CD4-positive, alpha-beta T cell (primary cell): ENCODE data around the gene KLRG1. TPM values are rescaled to one million over a fixed set of nuclear protein-coding genes. Genes with fewer than 3 reads are reported as not detected.

Experiments used
- ATAC-seq: fragments of 200-7000 bp; cut with Tn5 transposase; one replicate; pipeline ENCODE4 v1.10.0; 2022; ENCODE audit warnings: mild to moderate bottlenecking; ENCODE audit not compliant: poor library complexity
- CTCF ChIA-PET: fragments of 350-600 bp; sonication (Branson Sonifier 250); formaldehyde crosslinking; loops from one replicate; lab custom pipeline; 2021; ENCODE audit warnings: antibody characterized with exemption, inconsistent platforms; lab: Charles Lee
- POLR2A ChIA-PET: fragments of 350-600 bp; sonication (Branson Sonifier 250); formaldehyde crosslinking; loops from one replicate; lab custom pipeline; 2021; ENCODE audit warnings: antibody characterized with exemption, inconsistent platforms; lab: Charles Lee
- DNase-seq, 14 experiments: peaks; one replicate each; pipeline ENCODE4 v3.0.0-alpha.2; 2013 to 2020; ENCODE audit warnings: mixed read lengths in 2 of 14
- H3K27ac ChIP-seq, 2 donors: one replicate each; pipeline versions ENCODE4 v1.5.1 to v1.7.0; 2013; ENCODE audit warnings: low read length in 2 of 2, low read depth in 1 of 2, mild to moderate bottlenecking in 1 of 2
- H3K27me3 ChIP-seq, 2 experiments: 1 replicate in 1 of 2; 2 replicates in 1 of 2; pipeline versions ENCODE4 v1.6.1 to v1.7.0; 2013; ENCODE audit warnings: low read length in 2 of 2, control low read depth in 1 of 2, mild to moderate bottlenecking in 1 of 2, moderate library complexity in 1 of 2; ENCODE audit not compliant: insufficient read depth in 2 of 2, control insufficient read depth in 1 of 2
- H3K36me3 ChIP-seq: one replicate; pipeline ENCODE4 v1.6.1; 2013; ENCODE audit warnings: low read length, control low read depth; ENCODE audit not compliant: insufficient read depth
- H3K4me1 ChIP-seq: one replicate; pipeline ENCODE4 v1.6.1; 2013; ENCODE audit warnings: low read length, control low read depth; ENCODE audit not compliant: insufficient read depth
- H3K4me3 ChIP-seq: one replicate; pipeline ENCODE4 v1.5.1; 2013; ENCODE audit warnings: mild to moderate bottlenecking, low read length, moderate library complexity
- H3K9me3 ChIP-seq, 2 experiments: 1 replicate in 1 of 2; 2 replicates in 1 of 2; pipeline versions ENCODE4 v1.6.1 to v1.7.0; 2013; ENCODE audit warnings: low read length in 2 of 2, mild to moderate bottlenecking in 2 of 2, control low read depth in 1 of 2, moderate library complexity in 1 of 2; ENCODE audit not compliant: control insufficient read depth in 1 of 2, insufficient read depth in 1 of 2
- H3K27ac Mint-ChIP-seq: one replicate; pipeline ENCODE4 v1.8.0; 2020; ENCODE audit warnings: mixed read lengths
- H3K27me3 Mint-ChIP-seq: one replicate; pipeline ENCODE4 v1.8.0; 2021; ENCODE audit warnings: mixed read lengths
- H3K36me3 Mint-ChIP-seq: one replicate; pipeline ENCODE4 v1.8.0; 2021; ENCODE audit warnings: low read depth, mixed read lengths
- H3K4me1 Mint-ChIP-seq: one replicate; pipeline ENCODE4 v1.8.0; 2021; ENCODE audit warnings: low read depth, mixed read lengths
- H3K4me3 Mint-ChIP-seq: one replicate; pipeline ENCODE4 v1.8.0; 2020; ENCODE audit warnings: mild to moderate bottlenecking, mixed read lengths
- H3K9me3 Mint-ChIP-seq: one replicate; pipeline ENCODE4 v1.8.0; 2020; ENCODE audit warnings: mixed read lengths
- intact Hi-C, 2 experiments: fragments of 100-400 bp; cut with DNase I in 1 of 2; cut with micrococcal nuclease in 1 of 2; formaldehyde crosslinking; loops; one replicate each; pipeline versions ENCODE4 v1.15.1 to v1.9.0; 2023 to 2025; cut with DNase I, micrococcal nuclease
- total RNA-seq, 174 experiments: library from RNA in 2 of 174; stranded (reverse) in 2 of 174; gene quantifications; one replicate each; pipeline ENCODE4 v1.2.3 and lab custom pipeline; 2021 to 2026
- TF ChIP-seq, protein P1 (sequence below): fragments of 200-600 bp; IDR thresholded peaks from one replicate; pipeline ENCODE4 v1.8.0; 2022; ENCODE audit warnings: antibody characterized with exemption, mild to moderate bottlenecking

Gene KLRG1
- total RNA-seq, 2 experiments from 2014 or later = 8.4 to 10.5 TPM

DNA sequence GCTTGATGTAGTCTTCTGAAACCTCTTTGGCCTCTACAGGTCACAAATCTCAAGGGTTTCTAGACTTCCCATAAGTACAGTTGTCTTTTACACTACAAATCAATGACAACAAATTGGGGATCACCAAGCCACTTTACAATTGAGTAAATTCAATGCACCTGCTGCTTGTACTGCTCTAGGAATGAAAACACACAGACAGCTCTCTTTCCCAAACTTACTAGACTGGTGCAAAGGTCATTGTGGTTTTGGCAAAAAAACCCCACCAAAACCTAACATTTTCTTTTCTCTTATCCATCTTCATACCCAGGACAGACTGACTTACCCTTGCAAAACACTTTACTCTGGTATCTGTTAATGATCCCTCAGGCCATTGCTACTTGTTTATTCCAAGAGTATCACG, 42.6 kb upstream of the KLRG1 start:
- Histone ChIP-seq H3K27ac (peak overlapping the region in 1 of 2 donors; percentile 10), H3K4me1 (peaks cover 19% of the 10 kb centered on the region), H3K4me3 (no peak overlapping the region), H3K36me3 (peaks cover 42% of the 10 kb centered on the region), H3K9me3 (no peaks in the 10 kb centered on the region), H3K27me3 (no peaks in the 10 kb centered on the region)
- ChIA-PET CTCF (interaction anchor here (1.3 to 1.6 kb wide), 2 partner anchors 56 to 92 kb away, joined by 5 to 6 read pairs; no protein-coding TSS in a partner anchor), POLR2A (no interaction called here)
- peaks cover 85% of the 10 kb centered on the region for H3K36me3 Mint-ChIP-seq
- intact Hi-C loops = no loop called here
- peak overlapping the region; percentile 76 for H3K4me3 Mint-ChIP-seq
- H3K27ac Mint-ChIP-seq = peak overlapping the region; percentile 93
- TF ChIP-seq, protein P1, sequence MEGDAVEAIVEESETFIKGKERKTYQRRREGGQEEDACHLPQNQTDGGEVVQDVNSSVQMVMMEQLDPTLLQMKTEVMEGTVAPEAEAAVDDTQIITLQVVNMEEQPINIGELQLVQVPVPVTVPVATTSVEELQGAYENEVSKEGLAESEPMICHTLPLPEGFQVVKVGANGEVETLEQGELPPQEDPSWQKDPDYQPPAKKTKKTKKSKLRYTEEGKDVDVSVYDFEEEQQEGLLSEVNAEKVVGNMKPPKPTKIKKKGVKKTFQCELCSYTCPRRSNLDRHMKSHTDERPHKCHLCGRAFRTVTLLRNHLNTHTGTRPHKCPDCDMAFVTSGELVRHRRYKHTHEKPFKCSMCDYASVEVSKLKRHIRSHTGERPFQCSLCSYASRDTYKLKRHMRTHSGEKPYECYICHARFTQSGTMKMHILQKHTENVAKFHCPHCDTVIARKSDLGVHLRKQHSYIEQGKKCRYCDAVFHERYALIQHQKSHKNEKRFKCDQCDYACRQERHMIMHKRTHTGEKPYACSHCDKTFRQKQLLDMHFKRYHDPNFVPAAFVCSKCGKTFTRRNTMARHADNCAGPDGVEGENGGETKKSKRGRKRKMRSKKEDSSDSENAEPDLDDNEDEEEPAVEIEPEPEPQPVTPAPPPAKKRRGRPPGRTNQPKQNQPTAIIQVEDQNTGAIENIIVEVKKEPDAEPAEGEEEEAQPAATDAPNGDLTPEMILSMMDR = no peak
- DNase-seq = no peak
- ATAC-seq = no peak
- H3K9me3 Mint-ChIP-seq = no peaks in the 10 kb centered on the region
- no peaks in the 10 kb centered on the region for H3K27me3 Mint-ChIP-seq
- H3K4me1 Mint-ChIP-seq = peaks cover 45% of the 10 kb centered on the region

DNA sequence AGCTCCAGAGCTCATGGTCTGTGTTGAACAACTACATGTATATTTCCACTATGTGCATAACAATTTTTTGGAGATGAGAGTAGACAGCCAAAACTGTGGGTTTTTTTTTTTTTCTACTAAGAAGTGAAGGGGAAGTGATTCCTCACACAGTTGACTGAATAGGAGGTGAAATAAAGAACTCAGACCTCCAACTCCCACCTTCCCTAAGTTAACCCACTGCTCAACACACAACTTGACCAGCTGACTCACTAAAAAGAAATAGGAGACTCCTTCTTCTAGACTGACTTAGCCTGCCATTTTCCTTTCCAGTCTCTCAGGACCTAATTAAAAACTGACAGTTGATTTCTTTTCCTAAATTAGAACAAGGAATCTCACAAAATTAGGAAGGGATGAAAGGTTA, 41.6 kb upstream of the KLRG1 start:
- no peaks in the 10 kb centered on the region for H3K27me3 ChIP-seq
- peak overlapping the region; percentile 93 for H3K27ac Mint-ChIP-seq
- TF ChIP-seq, protein P1 = no peak
- ChIA-PET CTCF (interaction anchor here (1.3 to 7.3 kb wide), 4 partner anchors 57 to 101 kb away, joined by 5 to 75 read pairs (median 10); no protein-coding TSS in a partner anchor), POLR2A (interaction anchor here (0.6 to 4.2 kb wide), 4 partner anchors 33 to 403 kb away, joined by 3 to 24 read pairs (median 14); partner anchors contain the start of gene PHC1)
- no peaks in the 10 kb centered on the region for H3K9me3 ChIP-seq
- H3K9me3 Mint-ChIP-seq = no peaks in the 10 kb centered on the region
- H3K4me3 ChIP-seq = peak overlapping the region; percentile 79
- intact Hi-C loops = loop anchor here (2.0 kb wide), 2 partner anchors 33 to 37 kb away; partner anchors contain the start of gene PHC1 (in 1 of the 2)
- H3K4me1 ChIP-seq = peaks cover 28% of the 10 kb centered on the region
- peaks cover 32% of the 10 kb centered on the region for H3K36me3 ChIP-seq
- peaks cover 75% of the 10 kb centered on the region for H3K36me3 Mint-ChIP-seq
- no peak for DNase-seq
- H3K27ac ChIP-seq = peak overlapping the region; percentile 29 to 99
- H3K4me3 Mint-ChIP-seq = peak overlapping the region; percentile 76
- peaks cover 54% of the 10 kb centered on the region for H3K4me1 Mint-ChIP-seq
- H3K27me3 Mint-ChIP-seq = no peaks in the 10 kb centered on the region
- ATAC-seq = no peak

DNA sequence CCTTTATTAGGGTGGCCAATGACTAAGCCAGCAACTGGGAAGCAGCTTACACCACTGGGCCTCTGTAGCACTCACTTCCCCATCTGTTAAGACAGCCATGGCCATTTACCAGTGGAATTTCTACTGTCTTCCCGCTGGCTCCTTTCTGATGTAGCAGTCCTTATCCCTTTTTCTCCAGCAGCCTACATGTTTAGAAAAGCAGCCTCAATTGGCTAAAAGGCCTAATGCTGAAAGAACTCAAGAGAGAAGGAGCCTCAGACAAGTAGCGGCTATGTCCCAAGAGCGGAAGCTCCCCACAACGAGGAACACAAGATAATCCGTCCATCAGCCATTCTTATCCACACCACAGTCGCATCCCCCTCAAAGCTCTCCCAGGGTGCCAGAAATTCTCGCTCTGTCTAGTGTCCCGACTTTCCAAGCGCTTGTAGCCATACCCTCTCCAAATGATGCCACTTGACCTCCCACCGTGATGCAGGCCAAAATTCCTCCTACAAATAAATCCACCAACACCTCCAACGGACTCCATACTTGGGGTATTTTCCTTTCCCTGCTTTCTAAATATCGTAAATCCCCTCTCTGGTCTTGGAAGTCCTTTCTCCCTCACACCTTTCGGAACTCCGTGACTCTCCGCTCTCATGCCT, 40.5 kb upstream of the KLRG1 start:
- peak overlapping the region; percentile 93 for H3K27ac Mint-ChIP-seq
- no peaks in the 10 kb centered on the region for H3K27me3 Mint-ChIP-seq
- H3K4me3 Mint-ChIP-seq = peak overlapping the region; percentile 91
- TF ChIP-seq, protein P1 = no peak
- H3K36me3 ChIP-seq = peaks cover 23% of the 10 kb centered on the region
- CTCF ChIA-PET = interaction anchor here (0.8 to 7.3 kb wide), 14 partner anchors 11 to 100 kb away, joined by 3 to 75 read pairs (median 10); partner anchors contain the start of gene PHC1
- no peaks in the 10 kb centered on the region for H3K9me3 Mint-ChIP-seq
- H3K27me3 ChIP-seq = no peaks in the 10 kb centered on the region
- peak overlapping the region; percentile 79 for H3K4me3 ChIP-seq
- peaks cover 66% of the 10 kb centered on the region for H3K36me3 Mint-ChIP-seq
- intact Hi-C loops = loop anchor here (2.0 kb wide), 2 partner anchors 34 to 38 kb away; partner anchors contain the start of gene PHC1 (in 1 of the 2)
- POLR2A ChIA-PET = interaction anchor here (0.6 to 4.6 kb wide), 26 partner anchors 10 to 810 kb away, joined by 3 to 71 read pairs (median 5); partner anchors contain the start of genes PHC1 and RIMKLB
- DNase-seq (peak in 2 of 14 experiments; percentile 49 to 52), ATAC-seq (no peak)
- peaks cover 37% of the 10 kb centered on the region for H3K4me1 ChIP-seq
- peaks cover 0 to 4% of the 10 kb centered on the region in 2 experiments for H3K9me3 ChIP-seq
- peaks cover 65% of the 10 kb centered on the region for H3K4me1 Mint-ChIP-seq
- peak overlapping the region; percentile 95 to 99 for H3K27ac ChIP-seq
